OCI-LY3 (cell line): ENCODE data around the gene NDUFS2.

Experiments
- H2AFZ ChIP-seq: fragments of 200-600, 300-600 bp; shearing (Covaris generic); 2 replicates; pipeline ENCODE4 v1.6.0; 2014; ENCODE audit warnings: antibody characterized with exemption, low read depth, low read length
- H3K27ac ChIP-seq: fragments of 200-600, 300-600 bp; sonication (generic); 2 replicates; pipeline ENCODE4 v1.5.1; 2014; ENCODE audit warnings: mild to moderate bottlenecking, low read length, moderate library complexity, mixed read lengths
- H3K27me3 ChIP-seq: fragments of 200-600, 300-600 bp; sonication (generic); 2 replicates; pipeline ENCODE4 v1.6.1; 2014; ENCODE audit warnings: low read depth, low read length, mixed read lengths
- H3K36me3 ChIP-seq: fragments of 200-600, 300-600 bp; sonication (generic); replicated peaks from 2 replicates; pipeline ENCODE3; 2014; ENCODE audit warnings: low read depth, low read length, mixed read lengths
- H3K4me1 ChIP-seq: fragments of 300-600, 200-600 bp; sonication (generic); 2 replicates; pipeline ENCODE4 v1.6.1; 2014; ENCODE audit warnings: low read length, mixed read lengths
- H3K4me2 ChIP-seq: fragments of 200-600, 300-600 bp; sonication (generic); 2 replicates; pipeline ENCODE4 v1.6.1; 2014; ENCODE audit warnings: low read length, mixed read lengths
- H3K4me3 ChIP-seq: fragments of 300-600, 200-600 bp; sonication (generic); 2 replicates; pipeline ENCODE4 v1.5.1; 2014; ENCODE audit warnings: antibody characterized with exemption, mild to moderate bottlenecking, low read length, moderate library complexity
- H3K79me2 ChIP-seq: fragments of 300-600, 200-600 bp; shearing (Covaris generic); 2 replicates; pipeline ENCODE4 v1.6.1; 2014; ENCODE audit warnings: mild to moderate bottlenecking, low read length, mixed read lengths
- H3K9ac ChIP-seq: fragments of 300-600, 200-600 bp; shearing (Covaris generic); 2 replicates; pipeline ENCODE4 v1.6.0; 2014; ENCODE audit warnings: mild to moderate bottlenecking, low read length, moderate library complexity
- H3K9me3 ChIP-seq: fragments of 200-600, 300-600 bp; shearing (Covaris generic); 2 replicates; pipeline ENCODE4 v1.6.1; 2014; ENCODE audit warnings: low read length, mixed read lengths; ENCODE audit not compliant: insufficient read depth
- H4K20me1 ChIP-seq: fragments of 200-600, 300-600 bp; sonication (generic); 2 replicates; pipeline ENCODE4 v1.6.1; 2016; ENCODE audit warnings: low read length, mixed read lengths; ENCODE audit not compliant: insufficient read depth
- EZH2phosphoT487 ChIP-seq: fragments of 200-600 bp; shearing (Covaris generic); IDR thresholded peaks from 2 replicates; pipeline ENCODE4 v1.6.1; 2018; ENCODE audit warnings: antibody characterized with exemption, mixed run types, low read depth
- TF ChIP-seq, protein P1 (sequence below): fragments of 200-600, 300-600 bp; sonication (generic); IDR thresholded peaks from 2 replicates; pipeline ENCODE4 v1.5.1; 2014; ENCODE audit warnings: antibody characterized with exemption, low read length, low read depth

Gene NDUFS2

DNA sequence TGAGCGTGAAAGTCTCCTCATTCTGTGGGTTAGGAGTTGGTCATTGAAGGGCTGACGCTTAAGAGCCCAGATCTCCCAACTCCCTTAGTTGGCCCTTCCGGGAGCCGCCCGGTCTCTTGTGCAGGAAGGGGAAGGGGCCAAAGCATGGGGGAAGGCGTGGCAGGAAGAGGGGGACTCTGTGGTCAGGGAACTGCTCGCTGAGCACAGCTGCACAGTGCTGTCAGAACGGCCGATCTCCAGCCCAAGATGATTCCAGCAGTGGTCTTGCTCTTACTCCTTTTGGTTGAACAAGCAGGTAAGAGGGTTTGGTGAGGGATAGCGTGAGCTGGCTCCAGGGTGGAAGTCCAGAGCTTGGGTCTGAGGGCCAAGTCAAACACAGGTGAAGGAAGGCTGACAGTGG lies 12.9 kb downstream of the NDUFS2 start, which contains the start of gene FCER1G:
FCER1G (plus strand) TSS at position 220 of the 400 bp plus-strand sequence; CDS start at position 247, 27 bp downstream.
- Histone ChIP-seq H2AFZ (no peak within 1 kb of the TSS), H3K79me2 (no peaks in the 10 kb centered on the region), H3K4me3 (no peak within 1 kb of the TSS), H3K27ac (no peak within 1 kb of the TSS), H4K20me1 (no peaks in the 10 kb centered on the region), H3K4me1 (peaks cover 5% of the 10 kb centered on the region), H3K27me3 (no peaks in the 10 kb centered on the region), H3K9ac (no peak within 1 kb of the TSS), H3K36me3 (peaks cover 41% of the 10 kb centered on the region), H3K9me3 (no peaks in the 10 kb centered on the region), H3K4me2 (no peak within 1 kb of the TSS)
- TF ChIP-seq, protein P1, sequence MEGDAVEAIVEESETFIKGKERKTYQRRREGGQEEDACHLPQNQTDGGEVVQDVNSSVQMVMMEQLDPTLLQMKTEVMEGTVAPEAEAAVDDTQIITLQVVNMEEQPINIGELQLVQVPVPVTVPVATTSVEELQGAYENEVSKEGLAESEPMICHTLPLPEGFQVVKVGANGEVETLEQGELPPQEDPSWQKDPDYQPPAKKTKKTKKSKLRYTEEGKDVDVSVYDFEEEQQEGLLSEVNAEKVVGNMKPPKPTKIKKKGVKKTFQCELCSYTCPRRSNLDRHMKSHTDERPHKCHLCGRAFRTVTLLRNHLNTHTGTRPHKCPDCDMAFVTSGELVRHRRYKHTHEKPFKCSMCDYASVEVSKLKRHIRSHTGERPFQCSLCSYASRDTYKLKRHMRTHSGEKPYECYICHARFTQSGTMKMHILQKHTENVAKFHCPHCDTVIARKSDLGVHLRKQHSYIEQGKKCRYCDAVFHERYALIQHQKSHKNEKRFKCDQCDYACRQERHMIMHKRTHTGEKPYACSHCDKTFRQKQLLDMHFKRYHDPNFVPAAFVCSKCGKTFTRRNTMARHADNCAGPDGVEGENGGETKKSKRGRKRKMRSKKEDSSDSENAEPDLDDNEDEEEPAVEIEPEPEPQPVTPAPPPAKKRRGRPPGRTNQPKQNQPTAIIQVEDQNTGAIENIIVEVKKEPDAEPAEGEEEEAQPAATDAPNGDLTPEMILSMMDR, result no peak
- no peak for TF ChIP-seq EZH2phosphoT487

DNA sequence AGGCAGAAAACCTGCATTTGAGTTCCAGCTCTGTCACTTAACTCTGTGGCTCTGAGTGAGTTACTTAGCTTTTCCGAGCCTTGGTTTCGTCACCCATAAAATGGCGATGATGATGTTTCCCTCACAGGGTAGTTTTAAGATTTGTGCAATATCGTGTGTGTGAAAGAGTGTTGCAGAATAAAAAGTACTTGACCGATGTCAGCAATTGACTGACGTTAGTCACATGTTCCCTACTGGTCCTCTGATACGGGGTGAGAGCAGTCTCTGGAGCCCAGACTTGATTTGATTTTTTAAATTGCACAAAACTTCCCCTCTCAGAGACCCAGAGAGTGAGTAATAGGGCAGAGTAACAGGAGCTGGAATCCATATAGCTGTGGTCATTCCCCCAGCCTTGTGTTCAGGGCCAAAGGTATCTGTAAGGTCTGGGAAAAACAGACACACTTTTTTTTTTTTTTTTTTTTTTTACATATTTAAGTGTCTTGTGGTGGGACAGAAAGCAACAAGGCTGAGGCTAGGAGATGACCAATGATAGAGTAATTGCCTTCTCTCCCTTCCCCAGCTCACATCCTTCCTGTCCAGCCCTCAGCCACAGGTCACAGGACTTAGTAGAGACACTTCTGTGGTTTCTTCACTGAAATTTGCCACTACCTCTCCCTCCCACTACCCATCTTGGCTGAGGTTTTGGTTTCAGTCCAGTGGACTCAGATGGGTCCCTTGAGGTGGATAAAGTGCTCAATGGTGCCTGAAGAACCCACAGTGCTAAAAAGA lies 15.0 kb downstream of the NDUFS2 start:
- Histone ChIP-seq H3K4me3 (no peak overlapping the region), H3K4me2 (no peak overlapping the region), H3K27ac (no peak overlapping the region), H3K9me3 (no peaks in the 10 kb centered on the region), H3K79me2 (no peaks in the 10 kb centered on the region), H3K9ac (no peak overlapping the region), H3K4me1 (peaks cover 5% of the 10 kb centered on the region), H3K27me3 (no peaks in the 10 kb centered on the region), H2AFZ (no peak overlapping the region), H4K20me1 (no peaks in the 10 kb centered on the region), H3K36me3 (peaks cover 23% of the 10 kb centered on the region)
- TF ChIP-seq, protein P1, result no peak
- TF ChIP-seq EZH2phosphoT487, result no peak

DNA sequence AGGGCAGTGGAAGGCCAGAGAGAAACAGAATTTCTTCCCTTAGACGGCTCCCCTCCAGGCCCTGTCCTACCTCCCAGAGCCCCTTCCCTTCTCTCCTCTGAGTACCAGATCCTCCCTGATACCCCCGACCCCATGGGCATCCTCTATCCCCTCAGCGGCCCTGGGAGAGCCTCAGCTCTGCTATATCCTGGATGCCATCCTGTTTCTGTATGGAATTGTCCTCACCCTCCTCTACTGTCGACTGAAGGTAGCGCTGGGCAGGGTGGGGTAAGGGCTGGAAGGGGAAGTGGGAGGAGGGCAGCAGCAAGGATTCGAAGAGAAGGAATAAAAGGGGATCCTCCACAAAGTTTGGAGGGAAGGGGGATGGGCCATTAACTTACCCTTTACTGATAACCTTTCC lies 15.7 kb downstream of the NDUFS2 start:
- no peak overlapping the region for H3K9ac ChIP-seq
- H3K9me3 ChIP-seq, result no peaks in the 10 kb centered on the region
- H3K27ac ChIP-seq, result no peak overlapping the region
- H4K20me1 ChIP-seq, result no peaks in the 10 kb centered on the region
- no peaks in the 10 kb centered on the region for H3K79me2 ChIP-seq
- H3K4me1 ChIP-seq, result peaks cover 5% of the 10 kb centered on the region
- H3K4me3 ChIP-seq, result no peak overlapping the region
- H3K27me3 ChIP-seq, result no peaks in the 10 kb centered on the region
- TF ChIP-seq, protein P1, result no peak
- no peak for TF ChIP-seq EZH2phosphoT487
- no peak overlapping the region for H2AFZ ChIP-seq
- H3K4me2 ChIP-seq, result no peak overlapping the region
- peaks cover 20% of the 10 kb centered on the region for H3K36me3 ChIP-seq

DNA sequence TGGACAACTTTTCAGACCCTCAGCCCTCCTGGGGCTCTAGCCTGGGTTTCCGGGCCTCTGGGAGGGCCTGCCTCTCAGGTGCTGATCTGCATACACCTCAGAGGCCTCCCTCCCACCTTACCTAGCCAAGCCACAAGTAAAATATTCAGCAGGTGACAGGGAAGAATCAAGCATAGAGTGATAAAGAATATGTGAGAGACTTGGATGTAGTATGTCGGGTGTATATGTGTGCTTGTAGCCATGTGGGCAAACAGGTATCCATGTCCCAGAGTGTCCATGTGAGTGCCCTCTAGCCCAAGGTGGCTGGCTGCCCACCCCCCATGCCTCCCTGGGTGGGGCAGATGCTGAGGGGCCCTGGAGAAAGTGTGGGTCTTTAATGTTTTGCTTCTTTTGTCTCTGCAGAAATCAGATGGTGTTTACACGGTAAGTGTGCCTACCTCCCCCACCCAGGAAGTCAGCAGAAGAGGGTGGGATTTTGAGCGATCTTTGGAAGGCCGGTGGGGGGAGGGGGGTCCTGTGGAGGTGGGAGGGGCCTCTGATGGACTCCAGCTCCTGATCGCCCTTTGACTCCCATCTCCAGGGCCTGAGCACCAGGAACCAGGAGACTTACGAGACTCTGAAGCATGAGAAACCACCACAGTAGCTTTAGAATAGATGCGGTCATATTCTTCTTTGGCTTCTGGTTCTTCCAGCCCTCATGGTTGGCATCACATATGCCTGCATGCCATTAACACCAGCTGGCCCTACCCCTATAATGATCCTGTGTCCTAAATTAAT lies 16.3 kb downstream of the NDUFS2 start:
- no peaks in the 10 kb centered on the region for H3K27me3 ChIP-seq
- no peak overlapping the region for H3K4me2 ChIP-seq
- TF ChIP-seq, protein P1, result no peak
- TF ChIP-seq EZH2phosphoT487, result no peak
- H3K4me1 ChIP-seq, result peaks cover 5% of the 10 kb centered on the region
- no peak overlapping the region for H2AFZ ChIP-seq
- H3K9me3 ChIP-seq, result no peaks in the 10 kb centered on the region
- H4K20me1 ChIP-seq, result no peaks in the 10 kb centered on the region
- H3K36me3 ChIP-seq, result peaks cover 16% of the 10 kb centered on the region
- no peak overlapping the region for H3K9ac ChIP-seq
- no peaks in the 10 kb centered on the region for H3K79me2 ChIP-seq
- no peak overlapping the region for H3K4me3 ChIP-seq
- H3K27ac ChIP-seq, result no peak overlapping the region
